Thyroid gland (tissue), 4 donors: Measurements from ENCODE around the gene DLGAP1.

Experiments
- POLR2A ChIP-seq, 2 donors: fragments of 450-650 bp; IDR thresholded peaks; one replicate each; pipeline ENCODE4 v1.6.1; 2017; ENCODE audit warnings: antibody characterized with exemption in 2 of 2, mild to moderate bottlenecking in 2 of 2, moderate library complexity in 1 of 2
- TF ChIP-seq, protein P1 (sequence below), 6 experiments: fragments of 200-600 bp in 3 of 6; fragments of 450-650 bp in 3 of 6; sonication (generic) in 3 of 6; IDR thresholded peaks; one replicate each; pipeline ENCODE4 v1.5.1; 2016 to 2019; ENCODE audit warnings: antibody characterized with exemption in 6 of 6, mild to moderate bottlenecking in 2 of 6, inconsistent platforms in 1 of 6, moderate library complexity in 1 of 6

DNA sequence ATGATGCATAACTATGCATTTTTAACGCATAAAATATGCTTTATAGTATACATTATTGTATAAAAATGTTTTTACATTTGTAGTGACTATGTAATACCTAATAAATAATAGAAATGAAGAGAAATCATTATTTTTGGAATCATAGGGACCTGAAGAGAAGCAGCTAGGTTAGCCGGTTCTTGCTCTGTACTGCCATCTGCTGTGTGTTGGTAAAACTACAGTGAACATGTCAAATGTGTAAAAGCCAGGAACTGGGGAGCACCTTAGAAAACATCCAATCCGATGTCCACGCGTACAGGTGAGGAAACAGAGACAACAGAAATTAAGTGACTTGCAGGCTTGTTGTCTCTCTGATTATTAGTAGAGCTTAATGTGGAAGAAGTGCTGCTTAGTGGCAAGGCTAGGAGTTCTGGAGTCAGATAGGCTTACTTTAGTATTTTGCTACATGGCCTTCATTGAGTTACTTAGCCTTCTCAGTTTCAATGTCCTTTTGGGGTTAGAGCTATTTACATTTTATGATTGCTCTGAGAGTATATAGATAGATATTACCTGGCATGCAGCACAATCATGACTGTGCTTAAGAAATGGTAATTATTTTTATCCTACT lies 386.5 kb downstream of the DLGAP1 start:
- TF ChIP-seq POLR2A (IDR thresholded peaks at IDR 0.05): no peak
- TF ChIP-seq, protein P1, sequence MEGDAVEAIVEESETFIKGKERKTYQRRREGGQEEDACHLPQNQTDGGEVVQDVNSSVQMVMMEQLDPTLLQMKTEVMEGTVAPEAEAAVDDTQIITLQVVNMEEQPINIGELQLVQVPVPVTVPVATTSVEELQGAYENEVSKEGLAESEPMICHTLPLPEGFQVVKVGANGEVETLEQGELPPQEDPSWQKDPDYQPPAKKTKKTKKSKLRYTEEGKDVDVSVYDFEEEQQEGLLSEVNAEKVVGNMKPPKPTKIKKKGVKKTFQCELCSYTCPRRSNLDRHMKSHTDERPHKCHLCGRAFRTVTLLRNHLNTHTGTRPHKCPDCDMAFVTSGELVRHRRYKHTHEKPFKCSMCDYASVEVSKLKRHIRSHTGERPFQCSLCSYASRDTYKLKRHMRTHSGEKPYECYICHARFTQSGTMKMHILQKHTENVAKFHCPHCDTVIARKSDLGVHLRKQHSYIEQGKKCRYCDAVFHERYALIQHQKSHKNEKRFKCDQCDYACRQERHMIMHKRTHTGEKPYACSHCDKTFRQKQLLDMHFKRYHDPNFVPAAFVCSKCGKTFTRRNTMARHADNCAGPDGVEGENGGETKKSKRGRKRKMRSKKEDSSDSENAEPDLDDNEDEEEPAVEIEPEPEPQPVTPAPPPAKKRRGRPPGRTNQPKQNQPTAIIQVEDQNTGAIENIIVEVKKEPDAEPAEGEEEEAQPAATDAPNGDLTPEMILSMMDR (IDR thresholded peaks at IDR 0.05): peak; percentile 12 to 72 (median 43)
